B cell (primary cell): ENCODE results near the gene ATP2A1. TPM values are rescaled to one million over a fixed set of nuclear protein-coding genes. Genes with fewer than 3 reads are reported as not detected.

ENCODE experiments used
- ATAC-seq: fragments of 200-7000 bp; cut with Tn5 transposase; one replicate; pipeline ENCODE4 v1.10.0; 2021; ENCODE audit warnings: low read depth, mild to moderate bottlenecking, moderate number of reproducible peaks, moderate library complexity
- CTCF ChIA-PET: fragments of 350-600 bp; sonication (Branson Sonifier 250); formaldehyde crosslinking; loops from one replicate; lab custom pipeline; 2021; ENCODE audit warnings: antibody characterized with exemption, inconsistent platforms; lab: Charles Lee
- POLR2A ChIA-PET: fragments of 350-600 bp; sonication (Branson Sonifier 250); formaldehyde crosslinking; loops from one replicate; lab custom pipeline; 2021; ENCODE audit warnings: antibody characterized with exemption; lab: Charles Lee
- DNase-seq: peaks from one replicate; pipeline ENCODE4 v3.0.0; 2013
- H2AFZ ChIP-seq: 2 replicates; pipeline ENCODE4 v1.6.1; 2012; ENCODE audit warnings: mild to moderate bottlenecking, low read depth, low read length; ENCODE audit not compliant: insufficient read depth, poor library complexity, severe bottlenecking
- H3K27ac ChIP-seq, 2 donors: 1 replicate in 1 of 2; 2 replicates in 1 of 2; pipeline ENCODE4 v1.5.1; 2012 to 2013; ENCODE audit warnings: low read length in 2 of 2, mild to moderate bottlenecking in 2 of 2, moderate library complexity in 1 of 2
- H3K27me3 ChIP-seq, 4 experiments: fragments of 200-600 bp in 1 of 4; sonication (generic) in 1 of 4; replicated peaks in 1 of 4; 1 replicate in 2 of 4; 2 replicates in 2 of 4; pipeline versions ENCODE4 v1.6.1 to v1.7.0; 2013 to 2016; ENCODE audit warnings: low read length in 3 of 4, mild to moderate bottlenecking in 2 of 4, mixed read lengths in 1 of 4, moderate library complexity in 1 of 4; ENCODE audit not compliant: insufficient read depth in 4 of 4, control insufficient read depth in 3 of 4; ENCODE audit errors: control extremely low read depth in 1 of 4
- H3K36me3 ChIP-seq, 2 experiments: replicated peaks in 1 of 2; 1 replicate in 1 of 2; 2 replicates in 1 of 2; pipeline versions ENCODE4 v1.6.1 to v1.7.1; 2013; ENCODE audit warnings: low read length in 1 of 2; ENCODE audit not compliant: insufficient read depth in 2 of 2, control insufficient read depth in 1 of 2; ENCODE audit errors: control extremely low read depth in 1 of 2, extremely low read depth in 1 of 2
- H3K4me1 ChIP-seq, 2 donors: fragments of 200-600 bp in 1 of 2; sonication (generic) in 1 of 2; 1 replicate in 1 of 2; 2 replicates in 1 of 2; pipeline versions ENCODE4 v1.5.1 to v1.6.1; 2013 to 2017; ENCODE audit warnings: low read length in 2 of 2; ENCODE audit not compliant: control insufficient read depth in 2 of 2, insufficient read depth in 2 of 2
- H3K4me2 ChIP-seq: replicated peaks from 2 replicates; pipeline ENCODE3; 2012; ENCODE audit warnings: mild to moderate bottlenecking, low read depth, low read length; ENCODE audit not compliant: poor library complexity, severe bottlenecking
- H3K4me3 ChIP-seq, 5 experiments: fragments of 200-600 bp in 1 of 5; sonication (generic) in 1 of 5; 1 replicate in 3 of 5; 2 replicates in 2 of 5; pipeline versions ENCODE4 v1.5.1 to v1.7.0; 2011 to 2016; ENCODE audit warnings: low read length in 4 of 5, mild to moderate bottlenecking in 4 of 5, low read depth in 2 of 5, control low read depth in 1 of 5, moderate library complexity in 1 of 5; ENCODE audit not compliant: insufficient read depth in 1 of 5; ENCODE audit errors: control extremely low read depth in 1 of 5, extremely low read depth in 1 of 5
- H3K79me2 ChIP-seq: fragments of 200-600 bp; sonication (generic); one replicate; pipeline ENCODE4 v1.6.0; 2016; ENCODE audit warnings: low read length; ENCODE audit not compliant: control insufficient read depth, insufficient read depth
- H3K9ac ChIP-seq: fragments of 200-600 bp; sonication (generic); 2 replicates; pipeline ENCODE4 v1.6.1; 2017; ENCODE audit warnings: mild to moderate bottlenecking, low read length, moderate library complexity
- H3K9me3 ChIP-seq, 3 donors: one replicate each; pipeline versions ENCODE4 v1.6.1 to v1.7.1; 2013; ENCODE audit warnings: low read length in 2 of 3; ENCODE audit not compliant: control insufficient read depth in 2 of 3, insufficient read depth in 1 of 3; ENCODE audit errors: control extremely low read depth in 1 of 3
- H4K20me1 ChIP-seq: 2 replicates; pipeline ENCODE4 v1.6.0; 2012; ENCODE audit warnings: mild to moderate bottlenecking, low read length; ENCODE audit not compliant: insufficient read depth, control insufficient read depth, poor library complexity, severe bottlenecking
- H3K27ac Mint-ChIP-seq: one replicate; pipeline ENCODE4 v1.8.0; 2021; ENCODE audit warnings: mixed read lengths
- H3K27me3 Mint-ChIP-seq: one replicate; pipeline ENCODE4 v1.8.0; 2021; ENCODE audit warnings: mixed read lengths
- H3K4me1 Mint-ChIP-seq: one replicate; pipeline ENCODE4 v1.8.0; 2021; ENCODE audit warnings: mixed read lengths
- H3K4me3 Mint-ChIP-seq: one replicate; pipeline ENCODE4 v1.8.0; 2021; ENCODE audit warnings: mixed read lengths
- H3K9me3 Mint-ChIP-seq: one replicate; pipeline ENCODE4 v1.8.0; 2022; ENCODE audit warnings: mixed read lengths; ENCODE audit not compliant: insufficient read depth
- EZH2 ChIP-seq: IDR thresholded peaks from 2 replicates; pipeline ENCODE4 v1.6.1; 2012; ENCODE audit warnings: borderline replicate concordance, low read depth, mild to moderate bottlenecking, moderate library complexity, low read length; ENCODE audit not compliant: insufficient read depth, poor library complexity, severe bottlenecking
- WGBS: methylation state at CpG from one replicate; pipeline ENCODE4 v1.1.5; 2013; ENCODE audit warnings: missing lambda C conversion rate; ENCODE audit not compliant: insufficient coverage; 5-methylcytosine and 5-hydroxymethylcytosine counted together
- intact Hi-C: fragments of 100-400 bp; cut with micrococcal nuclease; formaldehyde crosslinking; loops from one replicate; pipeline ENCODE4 v1.10.0; 2022
- polyA plus RNA-seq: library from polyadenylated mRNA; depleted of rRNA; stranded (reverse); fragments of >200 nt; gene quantifications from 2 replicates; pipeline ENCODE4 v1.2.3, GENCODE V29; 2012
- total RNA-seq, 2 donors: library from RNA; stranded (reverse); fragments of 120-200 nt in 1 of 2; gene quantifications; 1 replicate in 1 of 2; 2 replicates in 1 of 2; pipeline versions ENCODE4 v1.2.3 to v1.2.4, GENCODE V29; 2013 to 2022
- TF ChIP-seq, protein P1 (sequence below): fragments of 200-600 bp; IDR thresholded peaks from one replicate; pipeline ENCODE4 v1.8.0; 2022; ENCODE audit warnings: antibody characterized with exemption, mild to moderate bottlenecking

The ATP2A1 gene
- total and polyA plus RNA-seq, 2 donors (not counting 1 experiment from before 2014, with no cell fraction given): 0.31 to 0.84 TPM

DNA sequence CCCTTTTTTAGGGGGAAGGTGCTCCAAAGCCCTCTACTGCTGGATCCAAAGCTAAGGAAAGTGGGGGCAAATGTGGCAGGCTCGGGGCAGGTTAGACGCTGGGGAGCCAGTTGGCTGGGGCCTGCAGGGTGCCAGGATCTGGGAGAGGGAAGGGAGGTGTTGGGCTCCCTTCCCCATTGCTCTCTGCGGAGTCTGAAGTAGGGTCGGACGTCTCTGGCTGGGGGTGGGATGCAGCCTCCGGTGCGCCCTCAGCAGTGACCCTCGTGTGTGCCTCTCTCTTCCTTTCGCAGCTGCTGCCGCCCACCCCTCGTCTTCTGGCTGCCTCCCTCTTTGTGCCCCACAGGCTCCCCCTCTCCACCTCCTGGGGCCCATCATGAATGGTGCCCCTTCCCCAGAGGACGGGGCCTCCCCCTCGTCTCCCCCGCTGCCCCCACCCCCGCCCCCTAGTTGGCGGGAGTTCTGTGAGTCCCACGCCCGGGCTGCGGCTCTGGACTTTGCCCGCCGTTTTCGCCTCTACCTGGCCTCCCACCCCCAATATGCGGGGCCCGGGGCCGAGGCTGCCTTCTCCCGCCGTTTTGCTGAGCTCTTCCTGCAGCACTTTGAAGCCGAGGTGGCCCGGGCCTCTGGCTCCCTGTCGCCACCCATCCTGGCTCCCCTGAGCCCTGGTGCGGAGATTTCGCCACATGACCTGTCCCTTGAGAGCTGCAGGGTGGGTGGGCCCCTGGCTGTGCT, 12.4 kb upstream of the ATP2A1 start:
- Histone ChIP-seq H3K27me3 (no peaks in the 10 kb centered on the region), H3K27ac (no peak overlapping the region), H3K4me2 (no peak overlapping the region), H3K36me3 (peaks cover 2 to 29% of the 10 kb centered on the region in 2 experiments), H3K4me3 (no peak overlapping the region), H2AFZ (no peak overlapping the region), H4K20me1 (peaks cover 28% of the 10 kb centered on the region), H3K9me3 (no peaks in the 10 kb centered on the region), H3K4me1 (peaks cover 5 to 25% of the 10 kb centered on the region in 2 donors), H3K9ac (no peak overlapping the region), H3K79me2 (peaks cover 4% of the 10 kb centered on the region)
- POLR2A ChIA-PET: interaction anchor here (2.9 to 5.1 kb wide), 2 partner anchors 19 to 79 kb away, joined by 23 to 56 read pairs; partner anchors contain the start of gene TUFM
- no peaks in the 10 kb centered on the region for H3K27me3 Mint-ChIP-seq
- DNase-seq (no peak), ATAC-seq (no peak)
- CTCF ChIA-PET: interaction anchor here (2.8 to 5.1 kb wide), 3 partner anchors 8 to 80 kb away, joined by 14 to 70 read pairs (median 41); partner anchors contain the start of gene TUFM
- no peak for TF ChIP-seq EZH2
- 92% methylated on average over 24 of the region's 32 CpGs for WGBS
- peak overlapping the region; percentile 16 for H3K4me3 Mint-ChIP-seq
- H3K27ac Mint-ChIP-seq: no peak overlapping the region
- no peaks in the 10 kb centered on the region for H3K9me3 Mint-ChIP-seq
- intact Hi-C loops: no loop called here
- peaks cover 28% of the 10 kb centered on the region for H3K4me1 Mint-ChIP-seq

DNA sequence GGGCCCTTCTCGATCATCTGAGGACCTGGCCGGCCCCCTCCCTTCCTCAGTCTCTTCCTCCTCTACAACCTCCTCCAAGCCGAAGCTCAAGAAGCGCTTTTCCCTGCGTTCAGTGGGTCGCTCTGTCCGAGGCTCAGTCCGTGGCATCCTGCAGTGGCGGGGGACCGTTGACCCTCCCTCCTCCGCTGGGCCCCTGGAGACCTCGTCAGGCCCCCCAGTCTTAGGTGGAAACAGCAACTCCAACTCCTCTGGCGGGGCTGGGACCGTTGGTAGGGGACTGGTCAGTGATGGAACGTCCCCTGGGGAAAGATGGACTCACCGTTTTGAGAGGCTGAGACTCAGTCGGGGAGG, 11.9 kb upstream of the ATP2A1 start:
- H3K4me3 ChIP-seq: no peak overlapping the region
- no peak overlapping the region for H3K4me2 ChIP-seq
- peaks cover 4% of the 10 kb centered on the region for H3K79me2 ChIP-seq
- ChIA-PET CTCF (no interaction called here), POLR2A (interaction anchor here (0.5 to 5.1 kb wide), 2 partner anchors 19 to 43 kb away, joined by 7 to 56 read pairs; partner anchors contain the start of gene TUFM)
- Mint-ChIP-seq H3K4me3 (no peak overlapping the region), H3K27me3 (no peaks in the 10 kb centered on the region), H3K9me3 (no peaks in the 10 kb centered on the region), H3K27ac (no peak overlapping the region), H3K4me1 (peaks cover 28% of the 10 kb centered on the region)
- H2AFZ ChIP-seq: no peak overlapping the region
- TF ChIP-seq, protein P1, sequence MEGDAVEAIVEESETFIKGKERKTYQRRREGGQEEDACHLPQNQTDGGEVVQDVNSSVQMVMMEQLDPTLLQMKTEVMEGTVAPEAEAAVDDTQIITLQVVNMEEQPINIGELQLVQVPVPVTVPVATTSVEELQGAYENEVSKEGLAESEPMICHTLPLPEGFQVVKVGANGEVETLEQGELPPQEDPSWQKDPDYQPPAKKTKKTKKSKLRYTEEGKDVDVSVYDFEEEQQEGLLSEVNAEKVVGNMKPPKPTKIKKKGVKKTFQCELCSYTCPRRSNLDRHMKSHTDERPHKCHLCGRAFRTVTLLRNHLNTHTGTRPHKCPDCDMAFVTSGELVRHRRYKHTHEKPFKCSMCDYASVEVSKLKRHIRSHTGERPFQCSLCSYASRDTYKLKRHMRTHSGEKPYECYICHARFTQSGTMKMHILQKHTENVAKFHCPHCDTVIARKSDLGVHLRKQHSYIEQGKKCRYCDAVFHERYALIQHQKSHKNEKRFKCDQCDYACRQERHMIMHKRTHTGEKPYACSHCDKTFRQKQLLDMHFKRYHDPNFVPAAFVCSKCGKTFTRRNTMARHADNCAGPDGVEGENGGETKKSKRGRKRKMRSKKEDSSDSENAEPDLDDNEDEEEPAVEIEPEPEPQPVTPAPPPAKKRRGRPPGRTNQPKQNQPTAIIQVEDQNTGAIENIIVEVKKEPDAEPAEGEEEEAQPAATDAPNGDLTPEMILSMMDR: no peak
- TF ChIP-seq EZH2: no peak
- no peaks in the 10 kb centered on the region for H3K27me3 ChIP-seq
- intact Hi-C loops: no loop called here
- no peak overlapping the region for H3K27ac ChIP-seq
- H3K9me3 ChIP-seq: no peaks in the 10 kb centered on the region
- H3K9ac ChIP-seq: no peak overlapping the region
- peaks cover 2 to 29% of the 10 kb centered on the region in 2 experiments for H3K36me3 ChIP-seq
- H4K20me1 ChIP-seq: peaks cover 28% of the 10 kb centered on the region
- peaks cover 5 to 25% of the 10 kb centered on the region in 2 donors for H3K4me1 ChIP-seq
- ATAC-seq: no peak
- no peak for DNase-seq
- 98% methylated on average over 14 of the region's 17 CpGs for WGBS
